Measurements from ENCODE around the gene TASP1. TPM values are rescaled to one million over a fixed set of nuclear protein-coding genes. Genes with fewer than 3 reads are reported as not detected.
A peak's percentile ranks its signal among the peaks of the same experiment; 100 is the strongest.

TASP1 gene
- polyA plus RNA-seq, 1 donor from 2014 or later, result 20.2 TPM

- Histone ChIP-seq H3K36me3 (ENCODE audit: insufficient read depth, low read length) (no peaks in the 10 kb centered on the region), H3K27ac (ENCODE audit: low read length) (peak overlapping the region; percentile 10), H4K20me1 (ENCODE audit: insufficient read depth) (no peaks in the 10 kb centered on the region), H3K4me2 (ENCODE audit: low read length) (no peak overlapping the region), H3K79me2 (replicated peaks; ENCODE audit: insufficient read depth, low read length) (no peaks in the 10 kb centered on the region), H3K9me2 (ENCODE audit: insufficient read depth, low read length) (no peaks in the 10 kb centered on the region), H3K27me3 (ENCODE audit: insufficient read depth, low read depth, low read length) (no peaks in the 10 kb centered on the region), H3K4me3 (ENCODE audit: low read length) (no peak overlapping the region), H3K9me3 (ENCODE audit: low read length) (no peaks in the 10 kb centered on the region), H2AFZ (ENCODE audit: low read depth, low read length) (no peak overlapping the region), H3K9ac (ENCODE audit: low read length) (no peak overlapping the region), H3F3A (ENCODE audit: insufficient read depth, low read length, poor library complexity, severe bottlenecking) (no peaks in the 10 kb centered on the region)
- TF ChIP-seq SMC3 (conservative IDR thresholded peaks at IDR 0.05; ENCODE audit: poor library complexity) (no peak), EZH2 (IDR thresholded peaks at IDR 0.05; ENCODE audit: borderline replicate concordance, insufficient read depth, low read length, poor library complexity, severe bottlenecking) (no peak), POLR2AphosphoS5 (IDR thresholded peaks at IDR 0.05) (no peak), TAF1 (IDR thresholded peaks at IDR 0.05; ENCODE audit: low read depth) (no peak), EP300 (conservative IDR thresholded peaks at IDR 0.05; ENCODE audit: poor library complexity, severe bottlenecking) (no peak), RAD21 (conservative IDR thresholded peaks at IDR 0.05) (no peak), MXI1 (conservative IDR thresholded peaks at IDR 0.05; ENCODE audit: poor library complexity, severe bottlenecking) (no peak)
- TF ChIP-seq, protein P1, sequence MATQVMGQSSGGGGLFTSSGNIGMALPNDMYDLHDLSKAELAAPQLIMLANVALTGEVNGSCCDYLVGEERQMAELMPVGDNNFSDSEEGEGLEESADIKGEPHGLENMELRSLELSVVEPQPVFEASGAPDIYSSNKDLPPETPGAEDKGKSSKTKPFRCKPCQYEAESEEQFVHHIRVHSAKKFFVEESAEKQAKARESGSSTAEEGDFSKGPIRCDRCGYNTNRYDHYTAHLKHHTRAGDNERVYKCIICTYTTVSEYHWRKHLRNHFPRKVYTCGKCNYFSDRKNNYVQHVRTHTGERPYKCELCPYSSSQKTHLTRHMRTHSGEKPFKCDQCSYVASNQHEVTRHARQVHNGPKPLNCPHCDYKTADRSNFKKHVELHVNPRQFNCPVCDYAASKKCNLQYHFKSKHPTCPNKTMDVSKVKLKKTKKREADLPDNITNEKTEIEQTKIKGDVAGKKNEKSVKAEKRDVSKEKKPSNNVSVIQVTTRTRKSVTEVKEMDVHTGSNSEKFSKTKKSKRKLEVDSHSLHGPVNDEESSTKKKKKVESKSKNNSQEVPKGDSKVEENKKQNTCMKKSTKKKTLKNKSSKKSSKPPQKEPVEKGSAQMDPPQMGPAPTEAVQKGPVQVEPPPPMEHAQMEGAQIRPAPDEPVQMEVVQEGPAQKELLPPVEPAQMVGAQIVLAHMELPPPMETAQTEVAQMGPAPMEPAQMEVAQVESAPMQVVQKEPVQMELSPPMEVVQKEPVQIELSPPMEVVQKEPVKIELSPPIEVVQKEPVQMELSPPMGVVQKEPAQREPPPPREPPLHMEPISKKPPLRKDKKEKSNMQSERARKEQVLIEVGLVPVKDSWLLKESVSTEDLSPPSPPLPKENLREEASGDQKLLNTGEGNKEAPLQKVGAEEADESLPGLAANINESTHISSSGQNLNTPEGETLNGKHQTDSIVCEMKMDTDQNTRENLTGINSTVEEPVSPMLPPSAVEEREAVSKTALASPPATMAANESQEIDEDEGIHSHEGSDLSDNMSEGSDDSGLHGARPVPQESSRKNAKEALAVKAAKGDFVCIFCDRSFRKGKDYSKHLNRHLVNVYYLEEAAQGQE (IDR thresholded peaks at IDR 0.05; ENCODE audit: borderline replicate concordance), result no peak
- TF ChIP-seq, protein P2, sequence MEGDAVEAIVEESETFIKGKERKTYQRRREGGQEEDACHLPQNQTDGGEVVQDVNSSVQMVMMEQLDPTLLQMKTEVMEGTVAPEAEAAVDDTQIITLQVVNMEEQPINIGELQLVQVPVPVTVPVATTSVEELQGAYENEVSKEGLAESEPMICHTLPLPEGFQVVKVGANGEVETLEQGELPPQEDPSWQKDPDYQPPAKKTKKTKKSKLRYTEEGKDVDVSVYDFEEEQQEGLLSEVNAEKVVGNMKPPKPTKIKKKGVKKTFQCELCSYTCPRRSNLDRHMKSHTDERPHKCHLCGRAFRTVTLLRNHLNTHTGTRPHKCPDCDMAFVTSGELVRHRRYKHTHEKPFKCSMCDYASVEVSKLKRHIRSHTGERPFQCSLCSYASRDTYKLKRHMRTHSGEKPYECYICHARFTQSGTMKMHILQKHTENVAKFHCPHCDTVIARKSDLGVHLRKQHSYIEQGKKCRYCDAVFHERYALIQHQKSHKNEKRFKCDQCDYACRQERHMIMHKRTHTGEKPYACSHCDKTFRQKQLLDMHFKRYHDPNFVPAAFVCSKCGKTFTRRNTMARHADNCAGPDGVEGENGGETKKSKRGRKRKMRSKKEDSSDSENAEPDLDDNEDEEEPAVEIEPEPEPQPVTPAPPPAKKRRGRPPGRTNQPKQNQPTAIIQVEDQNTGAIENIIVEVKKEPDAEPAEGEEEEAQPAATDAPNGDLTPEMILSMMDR (IDR thresholded peaks at IDR 0.05; ENCODE audit: poor library complexity, severe bottlenecking), result no peak
Observed at GRCh38 chr20:13396022-13396421, 242.7 kb downstream of the TASP1 start.

DNA sequence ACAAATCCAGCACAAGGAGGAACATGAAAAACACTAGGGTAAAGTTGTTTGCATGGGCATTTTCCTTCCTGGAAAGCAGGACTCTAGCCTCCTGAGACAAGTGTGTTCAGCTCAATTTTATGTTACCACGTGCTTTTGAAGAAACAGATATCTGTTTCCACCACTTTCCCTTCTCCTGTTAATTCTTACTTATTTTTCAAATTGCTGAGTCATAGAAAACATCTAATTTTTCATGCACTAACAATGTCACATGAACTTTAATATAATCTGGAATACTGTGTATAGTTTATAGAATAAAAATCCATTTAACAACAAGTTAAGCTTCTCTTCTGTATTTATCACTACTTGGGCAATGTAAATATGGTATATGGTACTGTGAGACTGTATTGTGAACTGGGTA lies 243.5 kb downstream of the TASP1 start:
- TF ChIP-seq, protein P1 (IDR thresholded peaks at IDR 0.05; ENCODE audit: borderline replicate concordance), result no peak
- no peak for TF ChIP-seq EZH2 (IDR thresholded peaks at IDR 0.05; ENCODE audit: borderline replicate concordance, insufficient read depth, low read length, poor library complexity, severe bottlenecking)
- no peak for TF ChIP-seq POLR2AphosphoS5 (IDR thresholded peaks at IDR 0.05)
- TF ChIP-seq, protein P2 (IDR thresholded peaks at IDR 0.05; ENCODE audit: poor library complexity, severe bottlenecking), result no peak
- no peak for TF ChIP-seq SMC3 (conservative IDR thresholded peaks at IDR 0.05; ENCODE audit: poor library complexity)
- no peak for TF ChIP-seq EP300 (conservative IDR thresholded peaks at IDR 0.05; ENCODE audit: poor library complexity, severe bottlenecking)
- TF ChIP-seq TAF1 (IDR thresholded peaks at IDR 0.05; ENCODE audit: low read depth), result no peak
- TF ChIP-seq RAD21 (conservative IDR thresholded peaks at IDR 0.05), result no peak
- TF ChIP-seq MXI1 (conservative IDR thresholded peaks at IDR 0.05; ENCODE audit: poor library complexity, severe bottlenecking), result no peak
- no peak overlapping the region for H3K4me3 ChIP-seq (ENCODE audit: low read length)

More for the DNA sequence above, 243.5 kb downstream of the TASP1 start:
- H3K9me2 ChIP-seq (ENCODE audit: insufficient read depth, low read length), result no peaks in the 10 kb centered on the region
- no peaks in the 10 kb centered on the region for H3K9me3 ChIP-seq (ENCODE audit: low read length)
- H3F3A ChIP-seq (ENCODE audit: insufficient read depth, low read length, poor library complexity, severe bottlenecking), result no peaks in the 10 kb centered on the region
- no peak overlapping the region for H3K4me2 ChIP-seq (ENCODE audit: low read length)
- no peaks in the 10 kb centered on the region for H4K20me1 ChIP-seq (ENCODE audit: insufficient read depth)
- H2AFZ ChIP-seq (ENCODE audit: low read depth, low read length), result no peak overlapping the region
- H3K27me3 ChIP-seq (ENCODE audit: insufficient read depth, low read depth, low read length), result no peaks in the 10 kb centered on the region
- H3K9ac ChIP-seq (ENCODE audit: low read length), result no peak overlapping the region
- H3K27ac ChIP-seq (ENCODE audit: low read length), result no peak overlapping the region
- no peaks in the 10 kb centered on the region for H3K36me3 ChIP-seq (ENCODE audit: insufficient read depth, low read length)
- H3K79me2 ChIP-seq (replicated peaks; ENCODE audit: insufficient read depth, low read length), result no peaks in the 10 kb centered on the region

Measured in neural cell (in vitro differentiated cells).